ENCODE results near the gene IFT88.

IFT88 gene

GRCh38 chr13:20702915-20703779 lies 136.2 kb downstream of the IFT88 start, which contains the start of gene IL17D:
IL17D (plus strand) TSS chr13:20703699; CDS start chr13:20704002, 303 bp downstream.
- H3K4me3 ChIP-seq (ENCODE audit: low read depth, low read length): peak within 1 kb of the TSS; percentile 70
- peak; percentile 69 for DNase-seq (ENCODE audit: low read depth)
- TF ChIP-seq POLR2A (IDR thresholded peaks at IDR 0.05; ENCODE audit: extremely low read depth, insufficient read length): no peak
- 0 out of 2 replicates have a peak, but pooled peaks have one; percentile 10 for TF ChIP-seq MAX (IDR thresholded peaks at IDR 0.05; ENCODE audit: low read depth, low read length)
- no peak for TF ChIP-seq MYC (IDR thresholded peaks at IDR 0.05; ENCODE audit: low read depth, low read length)
- no peak for TF ChIP-seq CTCF (IDR thresholded peaks at IDR 0.05; ENCODE audit: low read depth, low read length)

- TF ChIP-seq MYC (IDR thresholded peaks at IDR 0.05; ENCODE audit: low read depth, low read length): peak; percentile 96
- TF ChIP-seq POLR2A (IDR thresholded peaks at IDR 0.05; ENCODE audit: extremely low read depth, insufficient read length): peak; percentile 37
- TF ChIP-seq CTCF (IDR thresholded peaks at IDR 0.05; ENCODE audit: low read depth, low read length): peak; percentile 37
- peak; percentile 83 for TF ChIP-seq MAX (IDR thresholded peaks at IDR 0.05; ENCODE audit: low read depth, low read length)
- H3K4me3 ChIP-seq (ENCODE audit: low read depth, low read length): peak overlapping the region; percentile 21
- DNase-seq (ENCODE audit: low read depth): peak; percentile 87
Observed at GRCh38 chr13:20703780-20704458, 137.0 kb downstream of the IFT88 start.

GRCh38 chr13:20704459-20705069 lies 137.6 kb downstream of the IFT88 start:
- H3K4me3 ChIP-seq (ENCODE audit: low read depth, low read length): no peak overlapping the region
- no peak for DNase-seq (ENCODE audit: low read depth)
- TF ChIP-seq MAX (IDR thresholded peaks at IDR 0.05; ENCODE audit: low read depth, low read length): no peak
- no peak for TF ChIP-seq POLR2A (IDR thresholded peaks at IDR 0.05; ENCODE audit: extremely low read depth, insufficient read length)
- TF ChIP-seq CTCF (IDR thresholded peaks at IDR 0.05; ENCODE audit: low read depth, low read length): no peak
- TF ChIP-seq MYC (IDR thresholded peaks at IDR 0.05; ENCODE audit: low read depth, low read length): no peak

- no peak for DNase-seq (ENCODE audit: low read depth)
- TF ChIP-seq POLR2A (IDR thresholded peaks at IDR 0.05; ENCODE audit: extremely low read depth, insufficient read length): no peak
- TF ChIP-seq MYC (IDR thresholded peaks at IDR 0.05; ENCODE audit: low read depth, low read length): no peak
- TF ChIP-seq CTCF (IDR thresholded peaks at IDR 0.05; ENCODE audit: low read depth, low read length): no peak
- no peak for TF ChIP-seq MAX (IDR thresholded peaks at IDR 0.05; ENCODE audit: low read depth, low read length)
- H3K4me3 ChIP-seq (ENCODE audit: low read depth, low read length): no peak overlapping the region
Observed at GRCh38 chr13:20706661-20707060, 139.7 kb downstream of the IFT88 start.

GRCh38 chr13:20708216-20708615 lies 141.3 kb downstream of the IFT88 start:
- TF ChIP-seq CTCF (IDR thresholded peaks at IDR 0.05; ENCODE audit: low read depth, low read length) (no peak), POLR2A (IDR thresholded peaks at IDR 0.05; ENCODE audit: extremely low read depth, insufficient read length) (no peak), MAX (IDR thresholded peaks at IDR 0.05; ENCODE audit: low read depth, low read length) (no peak), MYC (IDR thresholded peaks at IDR 0.05; ENCODE audit: low read depth, low read length) (no peak)
- no peak for DNase-seq (ENCODE audit: low read depth)
- H3K4me3 ChIP-seq (ENCODE audit: low read depth, low read length): no peak overlapping the region

Data from NB4 (cell line).